CD14-positive monocyte (primary cell): ENCODE data around the gene NSMF. TPM values are rescaled to one million over a fixed set of nuclear protein-coding genes. Genes with fewer than 3 reads are reported as not detected.

ENCODE experiments used
- DNase-seq, 3 donors: peaks; one replicate each; pipeline ENCODE4 v3.0.0-alpha.2; 2011 to 2022
- H2AFZ ChIP-seq: 2 replicates; pipeline ENCODE4 v1.6.0; 2012; ENCODE audit warnings: mild to moderate bottlenecking, low read depth, low read length, inconsistent platforms; ENCODE audit not compliant: insufficient read depth, poor library complexity, severe bottlenecking
- H3K27ac ChIP-seq, 2 donors: 1 replicate in 1 of 2; 2 replicates in 1 of 2; pipeline ENCODE4 v1.5.1; 2012 to 2013; ENCODE audit warnings: low read length in 2 of 2, control low read depth in 1 of 2, inconsistent platforms in 1 of 2, low read depth in 1 of 2, mild to moderate bottlenecking in 1 of 2
- H3K27me3 ChIP-seq, 2 donors: one replicate each; pipeline versions ENCODE4 v1.6.0 to v1.6.1; 2011 to 2013; ENCODE audit warnings: low read length in 2 of 2; ENCODE audit not compliant: control insufficient read depth in 2 of 2, insufficient read depth in 2 of 2
- H3K36me3 ChIP-seq, 2 donors: replicated peaks in 1 of 2; 1 replicate in 1 of 2; 2 replicates in 1 of 2; pipeline versions ENCODE4 v1.5.1 to v1.6.1; 2012 to 2013; ENCODE audit warnings: low read length in 2 of 2, control low read depth in 1 of 2, inconsistent platforms in 1 of 2, mild to moderate bottlenecking in 1 of 2; ENCODE audit not compliant: insufficient read depth in 2 of 2, control insufficient read depth in 1 of 2
- H3K4me1 ChIP-seq, 2 donors: 1 replicate in 1 of 2; 2 replicates in 1 of 2; pipeline versions ENCODE4 v1.5.1 to v1.6.1; 2012 to 2013; ENCODE audit warnings: low read length in 2 of 2, control low read depth in 1 of 2, inconsistent platforms in 1 of 2, mild to moderate bottlenecking in 1 of 2, moderate library complexity in 1 of 2; ENCODE audit not compliant: insufficient read depth in 2 of 2, control insufficient read depth in 1 of 2
- H3K4me2 ChIP-seq: replicated peaks from 2 replicates; pipeline ENCODE3; 2012; ENCODE audit warnings: low read length, moderate library complexity, mild to moderate bottlenecking; ENCODE audit not compliant: poor library complexity, severe bottlenecking; ENCODE audit errors: extremely low read depth
- H3K4me3 ChIP-seq, 3 experiments: fragments of 200-600 bp in 1 of 3; sonication (generic) in 1 of 3; replicated peaks in 1 of 3; 1 replicate in 2 of 3; 2 replicates in 1 of 3; pipeline ENCODE4 v1.5.1; 2011 to 2013; ENCODE audit warnings: low read length in 3 of 3, mild to moderate bottlenecking in 3 of 3, control low read depth in 2 of 3, low read depth in 2 of 3, inconsistent platforms in 1 of 3, moderate library complexity in 1 of 3
- H3K79me2 ChIP-seq: 2 replicates; pipeline ENCODE4 v1.6.0; 2012; ENCODE audit warnings: mild to moderate bottlenecking, control low read depth, inconsistent platforms, low read length, moderate library complexity; ENCODE audit not compliant: insufficient read depth
- H3K9ac ChIP-seq: 2 replicates; pipeline ENCODE4 v1.6.0; 2017; ENCODE audit warnings: low read length, mild to moderate bottlenecking; ENCODE audit not compliant: insufficient read depth, poor library complexity, severe bottlenecking
- H3K9me3 ChIP-seq, 2 donors: replicated peaks in 1 of 2; 1 replicate in 1 of 2; 2 replicates in 1 of 2; pipeline versions ENCODE4 v1.5.1 to v1.6.1; 2012 to 2013; ENCODE audit warnings: low read length in 2 of 2, control low read depth in 1 of 2; ENCODE audit not compliant: control insufficient read depth in 1 of 2, insufficient read depth in 1 of 2
- H4K20me1 ChIP-seq: 2 replicates; pipeline ENCODE4 v1.6.0; 2012; ENCODE audit warnings: mild to moderate bottlenecking, low read length, control low read depth, moderate library complexity; ENCODE audit not compliant: insufficient read depth
- H3K27ac Mint-ChIP-seq, 7 donors: one replicate each; pipeline ENCODE4 v1.8.0; 2020; ENCODE audit warnings: mild to moderate bottlenecking in 7 of 7, mixed read lengths in 7 of 7, moderate library complexity in 6 of 7, inconsistent platforms in 2 of 7
- H3K27me3 Mint-ChIP-seq, 3 donors: one replicate each; pipeline ENCODE4 v1.8.0; 2021 to 2022; ENCODE audit warnings: low read depth in 3 of 3, mild to moderate bottlenecking in 3 of 3, mixed read lengths in 3 of 3, moderate library complexity in 3 of 3, inconsistent platforms in 1 of 3
- H3K36me3 Mint-ChIP-seq, 2 donors: one replicate each; pipeline ENCODE4 v1.8.0; 2020; ENCODE audit warnings: mixed read lengths in 2 of 2, inconsistent platforms in 1 of 2, mild to moderate bottlenecking in 1 of 2
- H3K4me1 Mint-ChIP-seq: one replicate; pipeline ENCODE4 v1.8.0; 2020; ENCODE audit warnings: mild to moderate bottlenecking, mixed read lengths
- H3K4me3 Mint-ChIP-seq, 2 donors: one replicate each; pipeline ENCODE4 v1.8.0; 2020; ENCODE audit warnings: mild to moderate bottlenecking in 2 of 2, mixed read lengths in 2 of 2, moderate library complexity in 1 of 2
- H3K9me3 Mint-ChIP-seq, 7 donors: one replicate each; pipeline ENCODE4 v1.8.0; 2020 to 2022; ENCODE audit warnings: mixed read lengths in 7 of 7, mild to moderate bottlenecking in 6 of 7, moderate library complexity in 6 of 7, inconsistent platforms in 2 of 7
- CTCF ChIP-seq: fragments of 200-600 bp; IDR thresholded peaks from one replicate; pipeline ENCODE4 v1.8.0; 2022; ENCODE audit warnings: antibody characterized with exemption, mild to moderate bottlenecking
- WGBS: methylation state at CpG from one replicate; pipeline ENCODE4 v1.1.5; 2013; ENCODE audit warnings: missing lambda C conversion rate; ENCODE audit not compliant: insufficient coverage; 5-methylcytosine and 5-hydroxymethylcytosine counted together
- intact Hi-C, 2 donors: fragments of 100-400 bp; cut with micrococcal nuclease; formaldehyde crosslinking; loops; one replicate each; pipeline versions ENCODE4 v1.15.0 to v1.15.1; 2023
- polyA plus RNA-seq, 3 donors: library from polyadenylated mRNA; depleted of rRNA in 1 of 3; unstranded in 2 of 3; stranded (reverse) in 1 of 3; fragments of 300-500 nt in 2 of 3; fragments of >200 nt in 1 of 3; fragmentation: Illumina TruSeq in 2 of 3; gene quantifications; 1 replicate in 2 of 3; 2 replicates in 1 of 3; pipeline ENCODE4 v1.2.3, GENCODE V29; 2012 to 2021

Gene NSMF
- polyA plus RNA-seq, 3 donors, result 4.6 to 68.4 (median 5.3) TPM

GRCh38 chr9:137504432-137504777, 45.3 kb upstream of the NSMF start:
- Histone ChIP-seq H2AFZ (no peak overlapping the region), H3K4me1 (no peaks in the 10 kb centered on the region), H3K27ac (no peak overlapping the region), H4K20me1 (no peaks in the 10 kb centered on the region), H3K9ac (no peak overlapping the region), H3K4me2 (no peak overlapping the region), H3K4me3 (no peak overlapping the region), H3K9me3 (peaks cover 24 to 39% of the 10 kb centered on the region in 2 donors), H3K27me3 (no peaks in the 10 kb centered on the region), H3K36me3 (no peaks in the 10 kb centered on the region), H3K79me2 (no peaks in the 10 kb centered on the region)
- intact Hi-C loops, result no loop called here
- no peaks in the 10 kb centered on the region for H3K36me3 Mint-ChIP-seq
- DNase-seq, result no peak
- H3K9me3 Mint-ChIP-seq, result peaks cover 20 to 48% (median 34%) of the 10 kb centered on the region in 7 donors
- no peaks in the 10 kb centered on the region for H3K4me1 Mint-ChIP-seq
- H3K4me3 Mint-ChIP-seq, result no peak overlapping the region
- peaks cover 0 to 20% (median 3%) of the 10 kb centered on the region in 3 donors for H3K27me3 Mint-ChIP-seq
- WGBS, result 93% methylated on average over 7 of the region's 7 CpGs
- TF ChIP-seq CTCF, result no peak
- H3K27ac Mint-ChIP-seq, result peak overlapping the region in 1 of 7 donors; percentile 75

DNA sequence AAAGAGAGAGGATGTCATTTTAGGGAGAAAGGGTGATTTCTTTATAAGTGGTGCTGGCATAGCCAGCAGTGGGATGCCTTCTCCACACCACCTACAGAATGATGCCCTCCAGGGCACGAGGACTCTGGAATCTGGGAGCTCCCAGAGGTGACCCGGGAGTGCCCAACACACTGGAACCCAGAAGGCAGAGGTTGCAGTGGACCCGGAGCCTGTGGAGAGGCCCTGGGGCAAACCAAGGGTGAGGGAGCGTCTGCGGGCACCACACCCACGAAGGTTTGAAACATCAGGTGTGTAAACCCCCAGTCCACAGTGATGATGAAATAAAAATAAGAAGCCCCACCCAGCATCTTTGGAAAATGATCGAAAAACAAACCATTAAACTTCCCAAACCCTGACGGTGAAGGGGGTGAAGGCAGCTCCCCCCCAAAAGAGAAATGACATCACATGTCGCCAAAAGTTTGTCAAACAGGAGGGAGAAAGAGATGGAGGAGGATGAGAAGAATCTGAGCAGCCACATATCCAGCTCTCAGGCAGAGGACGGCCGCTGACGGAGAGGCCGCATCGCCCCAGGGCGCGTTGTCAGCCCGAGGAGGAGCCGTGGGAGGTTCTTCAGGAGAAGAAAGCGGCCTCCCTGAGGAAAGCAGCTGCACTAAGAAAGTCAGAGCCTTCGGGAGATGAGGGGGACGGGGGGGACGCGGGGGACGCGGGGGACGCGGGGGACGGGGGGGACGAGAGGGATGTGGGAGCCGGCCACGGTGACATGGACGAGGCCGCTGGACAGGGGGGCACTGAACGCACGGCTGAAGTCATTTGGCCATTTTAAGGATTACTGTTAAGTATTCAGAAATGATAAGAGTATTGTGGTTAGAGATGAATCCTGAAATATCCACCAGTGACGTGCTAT, 43.1 kb upstream of the NSMF start:
- Histone ChIP-seq H3K4me3 (no peak overlapping the region), H4K20me1 (no peaks in the 10 kb centered on the region), H2AFZ (no peak overlapping the region), H3K27ac (no peak overlapping the region), H3K9ac (no peak overlapping the region), H3K4me2 (no peak overlapping the region), H3K27me3 (no peaks in the 10 kb centered on the region), H3K9me3 (peaks cover 24 to 39% of the 10 kb centered on the region in 2 donors), H3K36me3 (no peaks in the 10 kb centered on the region), H3K4me1 (no peaks in the 10 kb centered on the region), H3K79me2 (no peaks in the 10 kb centered on the region)
- Mint-ChIP-seq H3K4me3 (no peak overlapping the region), H3K27ac (peak overlapping the region in 3 of 7 donors; percentile 40 to 78 (median 50)), H3K4me1 (no peaks in the 10 kb centered on the region), H3K36me3 (no peaks in the 10 kb centered on the region), H3K27me3 (peaks cover 0 to 13% (median 3%) of the 10 kb centered on the region in 3 donors), H3K9me3 (peaks cover 20 to 49% (median 32%) of the 10 kb centered on the region in 7 donors)
- no peak for DNase-seq
- no peak for TF ChIP-seq CTCF
- intact Hi-C loops, result no loop called here
- WGBS, result 97% methylated on average over 19 of the region's 36 CpGs
